ENCODE data around the gene RBM18.

RBM18 gene

DNA sequence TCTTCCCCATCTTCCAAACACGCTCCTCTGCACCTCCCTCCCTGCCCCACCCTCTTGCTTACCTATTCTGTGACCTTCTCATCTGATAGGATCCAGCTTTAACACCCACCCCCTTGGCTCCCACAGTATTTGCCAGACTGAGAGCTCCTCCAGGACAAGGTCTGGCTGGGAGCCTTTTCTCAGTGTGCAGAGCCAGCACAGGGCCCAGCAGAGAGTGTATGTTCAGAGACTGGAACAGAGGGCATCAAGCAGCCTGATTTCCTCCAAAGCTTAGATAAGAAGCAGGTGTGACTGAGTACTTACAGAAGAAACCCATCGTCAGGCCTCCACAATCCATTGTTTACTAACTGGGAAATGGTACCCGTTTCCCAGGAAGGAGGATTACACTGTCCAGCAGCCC is 62.5 kb downstream of the RBM18 start:
- no peak for DNase-seq

DNA sequence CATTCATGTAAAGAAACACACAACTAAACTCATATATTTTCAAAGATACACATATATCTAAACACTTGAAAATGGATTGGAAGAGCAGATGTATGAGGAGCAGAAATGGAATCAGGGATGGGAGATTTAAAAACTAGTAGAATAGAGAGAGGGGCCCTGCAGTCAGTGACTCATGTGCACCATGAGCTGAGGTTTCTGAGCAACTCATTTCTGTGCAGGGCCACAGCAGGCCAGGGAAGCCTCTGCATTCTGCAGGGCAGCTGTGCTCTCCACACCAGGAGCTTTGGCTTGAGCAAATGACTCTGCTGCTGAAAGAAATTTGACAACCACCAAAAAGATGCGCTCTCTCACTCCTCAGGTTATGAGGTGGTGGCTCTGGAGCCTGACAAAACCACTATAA is 63.0 kb downstream of the RBM18 start:
- DNase-seq, result no peak

DNA sequence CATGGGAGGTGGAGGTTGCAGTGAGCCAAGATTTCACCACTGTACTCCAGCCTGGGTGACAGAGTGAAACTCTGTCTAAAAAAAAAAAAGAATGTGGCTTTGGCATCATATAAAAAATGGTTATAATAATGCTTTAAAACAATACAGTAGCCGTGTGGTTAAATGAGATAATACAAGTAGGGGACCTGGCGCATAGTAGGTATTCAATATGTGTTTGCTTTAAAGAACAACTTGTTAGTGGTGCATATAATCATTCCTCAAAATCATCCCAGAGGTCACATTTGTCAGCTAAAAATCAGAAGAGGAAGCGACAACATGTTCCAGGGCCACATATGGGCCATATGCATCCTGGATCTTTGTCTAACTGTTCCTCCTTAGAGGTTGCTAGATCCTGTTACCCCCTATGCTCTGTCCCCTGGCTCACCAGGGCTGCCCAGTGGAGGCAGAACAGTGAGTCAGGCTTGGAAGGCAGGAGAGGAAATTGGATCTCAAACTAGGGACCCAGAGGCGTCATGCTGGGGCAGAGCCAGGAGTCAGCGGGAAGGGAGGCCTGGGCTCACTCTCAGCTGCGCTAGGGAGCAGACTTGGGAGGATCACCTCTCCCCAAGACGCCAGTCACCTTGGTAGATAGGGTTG is 63.6 kb downstream of the RBM18 start:
- no peak for DNase-seq

GRCh38 chr9:122197882-122198281 is 66.8 kb downstream of the RBM18 start:
- no peak for DNase-seq

- DNase-seq, result no peak
Measured at GRCh38 chr9:122197426-122197825, 67.2 kb downstream of the RBM18 start.

DNA sequence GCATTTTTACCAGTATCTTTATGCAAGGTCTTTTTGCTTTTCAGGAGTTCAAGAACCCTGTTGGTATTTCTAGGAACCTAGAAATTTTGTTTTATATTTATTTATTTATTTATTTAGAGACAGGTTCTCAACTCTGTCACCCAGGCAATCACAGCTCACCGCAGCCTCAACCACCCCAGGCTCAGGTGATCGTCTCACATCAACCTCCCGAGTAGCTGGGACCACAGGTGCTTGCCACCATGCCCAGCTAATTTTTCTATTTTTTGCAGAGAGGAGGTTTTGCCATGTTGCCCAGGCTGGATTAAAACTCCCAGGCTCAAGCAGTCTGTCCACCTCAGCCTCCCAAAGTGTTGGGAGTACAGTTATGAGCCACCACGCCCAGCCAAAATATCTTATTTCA is 68.8 kb downstream of the RBM18 start:
- no peak for DNase-seq

DNA sequence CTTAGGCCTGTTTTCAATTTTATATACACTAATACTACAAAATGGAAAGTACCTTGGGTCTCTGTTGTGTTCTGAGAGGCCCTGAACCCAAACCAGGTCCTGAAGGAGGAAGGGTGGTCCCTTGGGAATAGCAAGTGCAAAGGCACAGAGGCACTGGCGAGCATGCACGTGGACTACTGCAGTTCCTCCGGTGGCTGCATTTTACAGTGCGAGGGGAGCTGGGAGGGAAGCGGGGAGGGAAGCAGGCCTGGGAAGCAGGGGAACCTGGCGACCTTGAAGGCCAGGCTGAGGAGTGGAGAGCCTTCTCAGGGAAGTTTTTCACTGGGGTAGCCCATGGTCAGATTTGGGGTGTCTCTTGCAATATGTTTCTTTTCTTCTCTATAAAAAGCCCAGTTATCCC is 71.0 kb downstream of the RBM18 start:
- no peak for DNase-seq

GRCh38 chr9:122192914-122193525 is 71.6 kb downstream of the RBM18 start:
- no peak for DNase-seq

GRCh38 chr9:122192261-122192875 is 72.3 kb downstream of the RBM18 start:
- DNase-seq, result no peak

GRCh38 chr9:122191584-122191983 is 73.1 kb downstream of the RBM18 start:
- no peak for DNase-seq

DNA sequence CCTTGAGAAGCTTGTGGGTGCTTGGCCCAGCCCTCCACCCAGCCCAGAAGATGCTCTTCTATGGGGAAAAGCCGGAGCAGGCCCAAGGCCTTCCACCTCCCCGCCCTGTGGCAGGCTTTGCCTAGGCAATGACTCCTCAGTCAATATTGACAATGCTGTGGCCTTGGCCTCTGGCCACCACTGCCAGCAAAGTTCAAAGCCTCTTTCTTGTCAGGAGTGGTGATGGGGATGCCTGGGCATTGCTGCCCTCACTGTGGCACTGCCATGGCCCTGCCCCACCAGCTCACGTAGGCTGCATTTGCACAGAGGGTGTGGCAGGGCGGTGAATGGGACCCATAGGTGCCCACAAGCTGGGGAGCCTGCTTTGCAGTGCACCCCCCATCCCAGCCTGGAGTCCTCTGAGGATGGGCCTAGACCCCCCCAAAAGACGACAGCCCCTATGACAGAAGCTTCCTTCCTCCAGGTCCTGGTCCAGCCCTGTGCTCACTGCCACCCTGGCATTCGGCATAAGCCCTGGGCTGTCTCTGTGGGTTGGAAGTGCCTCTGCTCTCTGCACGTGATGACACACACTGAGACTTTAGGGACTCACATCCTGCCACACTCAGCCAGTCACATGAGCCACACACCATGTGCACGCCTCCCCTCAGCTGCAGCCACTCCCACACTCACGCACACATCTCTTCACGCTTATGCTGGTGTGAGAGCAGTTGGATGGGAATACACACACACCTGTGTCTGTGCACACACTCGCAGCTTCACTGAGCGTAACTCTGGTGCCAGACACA is 73.9 kb downstream of the RBM18 start:
- DNase-seq, result no peak

- DNase-seq, result no peak
Measured at GRCh38 chr9:122188369-122188768, 76.3 kb downstream of the RBM18 start.
